HG02973 (cell line): ENCODE measurements around the gene PTGER1.
"Not testable (repeated sequence)": the region's sequence is repeated elsewhere in the genome, so short reads cannot be mapped to it uniquely, and the experiment has no call there.

Experiments used
- ATAC-seq: cut with Tn5 transposase; IDR thresholded peaks from one replicate; pipeline ENCODE4 v1.9.1; 2021; ENCODE audit warnings: moderate library complexity; ENCODE audit not compliant: unreplicated experiment

Gene PTGER1

DNA sequence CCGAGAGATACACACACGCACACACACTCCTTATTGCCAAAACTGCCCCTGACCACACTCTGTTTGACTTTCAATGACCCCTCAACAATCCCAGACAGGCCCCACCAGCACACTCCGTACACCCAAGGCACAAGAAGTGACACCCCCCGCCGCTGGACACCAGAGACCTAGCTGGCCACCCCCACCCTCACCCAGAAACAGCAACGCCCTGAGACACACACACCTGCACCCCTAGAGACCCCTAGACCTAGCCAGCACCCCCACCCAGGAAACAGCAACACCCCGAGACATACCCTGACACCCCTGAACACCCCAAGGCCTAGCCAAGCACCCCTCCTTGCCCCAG lies 1.1 kb upstream of the PTGER1 start:
- ATAC-seq = no peak

DNA sequence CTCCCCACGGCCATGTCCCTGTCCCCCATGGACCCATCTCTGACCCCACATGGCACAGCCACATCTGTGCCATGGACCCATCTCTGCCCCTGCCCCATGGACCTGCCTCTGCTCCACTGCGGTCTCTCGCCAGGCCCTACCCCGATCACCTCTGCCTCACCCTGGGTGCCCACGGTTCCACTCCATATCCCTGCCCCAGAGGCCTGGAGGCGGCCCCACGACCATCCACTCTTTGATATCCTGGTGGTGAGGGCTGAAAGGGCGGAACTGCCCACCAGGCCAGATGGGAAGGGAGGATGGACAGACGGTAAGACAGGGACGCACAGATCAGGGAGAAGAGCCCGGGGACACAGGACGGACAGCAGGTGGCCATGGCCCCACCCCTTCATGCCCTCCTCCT lies 327 bp downstream of the PTGER1 start:
- no peak for ATAC-seq

DNA sequence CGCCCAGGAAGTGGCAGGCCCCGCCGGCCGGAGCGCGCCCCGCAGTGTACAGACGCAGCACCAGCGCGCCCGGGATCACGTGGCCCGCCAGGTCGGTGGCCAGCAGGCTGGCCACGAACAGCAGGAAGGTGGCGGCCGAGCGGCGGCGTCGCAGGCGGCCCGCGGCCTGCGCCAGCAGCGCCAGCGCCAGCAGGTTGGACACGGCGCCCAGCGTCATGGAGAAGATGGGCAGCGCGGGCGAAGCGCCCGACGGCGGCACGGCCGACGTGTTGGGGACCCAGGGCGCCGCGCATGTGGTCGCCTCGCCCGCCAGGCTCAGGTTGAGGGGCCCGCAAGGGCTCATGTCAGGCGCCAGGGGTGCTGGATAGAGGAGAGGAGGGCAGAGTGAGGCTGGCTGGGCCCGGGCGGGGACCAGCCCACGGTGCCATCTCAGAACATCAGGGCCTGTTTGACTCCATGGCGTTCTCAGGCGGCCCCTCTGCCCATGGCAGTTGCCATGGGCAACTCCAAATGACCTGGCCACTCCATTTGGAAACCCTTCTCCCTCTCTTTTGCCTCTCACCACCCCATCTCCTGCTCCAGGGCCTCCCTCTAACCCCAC lies 1.1 kb downstream of the PTGER1 start:
- ATAC-seq = no peak

DNA sequence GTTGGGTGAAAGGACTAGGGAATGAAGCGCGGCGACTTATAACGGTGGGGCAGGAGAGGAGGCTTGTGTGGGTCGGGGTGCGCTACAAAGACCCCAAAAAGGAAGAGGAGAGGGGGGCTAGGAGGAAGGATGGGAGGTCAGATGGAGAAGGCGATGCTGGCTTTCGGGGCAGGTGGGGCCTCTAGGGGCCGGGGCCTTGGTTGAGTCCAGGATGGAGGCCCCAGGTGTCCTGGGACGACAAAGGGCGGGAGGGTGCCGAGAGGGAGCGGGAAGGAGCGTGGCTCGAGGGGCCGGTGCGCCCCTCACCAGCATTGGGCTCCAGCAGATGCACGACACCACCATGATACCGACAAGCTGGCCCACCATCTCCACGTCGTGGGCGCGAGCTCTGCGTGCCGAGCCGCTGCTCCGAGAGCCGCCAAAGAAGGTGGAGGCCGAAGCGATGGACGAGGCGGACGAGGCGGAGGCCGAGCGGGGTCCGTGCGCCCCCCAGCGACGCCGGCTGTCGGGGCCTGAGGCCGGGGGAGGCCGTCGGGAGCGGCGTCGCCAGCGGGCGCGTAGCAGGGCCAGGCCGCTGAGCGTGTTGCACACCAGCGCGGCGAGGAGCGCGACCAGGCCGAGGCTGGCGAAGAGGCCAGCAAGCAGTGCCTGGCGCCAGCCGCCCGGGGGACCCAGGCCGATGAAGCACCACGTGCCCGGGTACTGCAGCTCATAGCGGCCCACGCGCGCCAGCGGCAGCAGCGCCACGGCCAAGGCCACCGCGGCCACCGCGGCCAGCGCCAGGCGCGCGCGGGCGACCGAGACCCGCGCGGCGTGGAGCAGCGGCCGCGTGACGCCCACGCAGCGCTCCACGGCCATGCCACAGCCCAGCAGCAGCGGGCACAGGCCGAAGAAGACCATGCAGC lies 1.8 kb downstream of the PTGER1 start:
- ATAC-seq = no peak

DNA sequence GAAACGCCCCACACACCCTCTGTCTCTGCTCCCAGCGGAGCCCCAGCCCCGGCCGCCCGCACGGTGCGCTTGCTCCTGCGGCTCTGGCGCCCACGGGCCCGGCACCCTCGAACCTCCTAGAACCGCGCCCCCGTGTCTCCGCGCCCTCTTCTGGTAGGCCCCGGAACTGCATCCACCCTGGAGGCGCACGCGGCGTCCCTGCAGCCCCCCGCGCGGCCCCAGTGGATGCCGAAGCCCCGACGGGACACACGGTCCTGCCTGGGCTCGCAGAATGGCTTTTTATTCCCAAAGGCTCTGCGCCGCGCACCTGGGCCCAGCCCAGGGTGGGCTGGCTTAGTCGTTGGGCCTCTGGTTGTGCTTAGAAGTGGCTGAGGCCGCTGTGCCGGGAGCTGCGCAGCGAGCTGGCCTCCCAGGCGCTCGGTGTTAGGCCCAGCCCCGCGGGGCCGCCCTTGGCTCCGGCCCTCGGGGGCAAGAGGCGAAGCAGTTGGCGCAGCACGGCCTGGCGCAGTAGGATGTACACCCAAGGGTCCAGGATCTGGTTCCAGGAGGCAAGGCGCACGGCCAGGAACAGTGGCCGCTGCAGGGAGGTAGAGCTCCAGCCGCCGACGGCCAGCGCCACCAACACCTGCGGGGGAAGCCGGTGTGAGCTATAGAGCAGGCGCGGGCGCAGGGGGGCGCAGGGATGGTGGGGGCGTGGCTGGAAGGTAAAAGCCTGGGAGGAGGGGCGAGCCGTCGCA lies 2.8 kb downstream of the PTGER1 start:
- ATAC-seq = no peak

DNA sequence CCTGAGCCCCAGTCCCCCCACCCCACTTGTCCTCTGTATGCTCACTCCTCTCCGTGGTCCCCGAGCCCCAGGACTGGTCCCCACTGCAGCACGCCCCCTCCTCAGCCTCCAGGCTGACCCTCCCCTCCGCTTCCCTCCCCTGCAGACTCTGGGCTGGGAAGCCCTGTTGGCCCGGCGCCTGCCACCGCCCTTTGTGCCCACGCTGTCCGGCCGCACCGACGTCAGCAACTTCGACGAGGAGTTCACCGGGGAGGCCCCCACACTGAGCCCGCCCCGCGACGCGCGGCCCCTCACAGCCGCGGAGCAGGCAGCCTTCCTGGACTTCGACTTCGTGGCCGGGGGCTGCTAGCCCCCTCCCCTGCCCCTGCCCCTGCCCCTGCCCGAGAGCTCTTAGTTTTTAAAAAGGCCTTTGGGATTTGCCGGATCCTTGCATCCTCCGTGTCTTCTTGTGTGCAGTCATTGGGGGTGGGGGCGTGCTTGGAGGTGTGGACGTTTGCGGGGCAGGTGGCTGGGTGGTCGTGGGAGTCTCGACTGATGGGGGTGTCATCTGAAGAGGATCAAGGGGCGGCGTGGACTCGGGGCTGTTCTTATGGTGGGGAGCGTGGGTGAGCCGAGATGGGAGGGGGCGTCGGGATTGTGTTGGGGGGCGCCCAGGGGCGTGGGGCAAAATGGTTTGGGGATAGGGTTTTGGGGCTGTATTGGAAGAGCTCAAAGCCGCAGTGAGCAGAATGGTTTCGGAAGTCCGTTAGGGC lies 3.5 kb downstream of the PTGER1 start:
- no peak for ATAC-seq

DNA sequence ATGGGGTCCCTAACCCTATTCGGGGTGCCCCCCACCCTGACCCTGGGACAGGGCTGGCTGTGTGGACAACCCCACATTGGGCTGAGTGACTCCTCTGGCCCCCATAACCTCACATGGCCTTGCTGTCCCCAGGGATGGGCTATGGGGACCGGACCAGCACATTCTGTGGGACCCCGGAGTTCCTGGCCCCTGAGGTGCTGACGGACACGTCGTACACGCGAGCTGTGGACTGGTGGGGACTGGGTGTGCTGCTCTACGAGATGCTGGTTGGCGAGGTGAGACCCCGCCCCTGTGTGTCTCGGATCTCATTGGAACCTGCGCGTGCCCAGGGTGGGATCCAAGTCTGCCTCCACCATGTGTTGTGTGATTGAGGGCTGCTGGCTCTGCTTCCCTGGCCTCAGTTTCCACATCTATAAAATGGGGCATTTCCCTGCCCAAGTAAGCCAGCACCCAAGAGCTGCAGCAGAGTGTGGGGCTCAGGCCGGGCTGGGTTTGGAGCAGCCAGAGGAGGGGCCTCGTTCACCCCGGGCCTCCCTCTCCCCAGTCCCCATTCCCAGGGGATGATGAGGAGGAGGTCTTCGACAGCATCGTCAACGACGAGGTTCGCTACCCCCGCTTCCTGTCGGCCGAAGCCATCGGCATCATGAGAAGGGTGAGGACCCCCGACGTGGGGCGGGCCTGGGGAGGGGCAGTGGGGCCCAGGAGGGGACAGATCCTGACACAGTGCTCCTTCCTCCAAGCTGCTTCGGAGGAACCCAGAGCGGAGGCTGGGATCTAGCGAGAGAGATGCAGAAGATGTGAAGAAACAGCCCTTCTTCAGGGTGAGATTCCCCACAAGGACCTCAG lies 4.9 kb downstream of the PTGER1 start:
- no peak for ATAC-seq

DNA sequence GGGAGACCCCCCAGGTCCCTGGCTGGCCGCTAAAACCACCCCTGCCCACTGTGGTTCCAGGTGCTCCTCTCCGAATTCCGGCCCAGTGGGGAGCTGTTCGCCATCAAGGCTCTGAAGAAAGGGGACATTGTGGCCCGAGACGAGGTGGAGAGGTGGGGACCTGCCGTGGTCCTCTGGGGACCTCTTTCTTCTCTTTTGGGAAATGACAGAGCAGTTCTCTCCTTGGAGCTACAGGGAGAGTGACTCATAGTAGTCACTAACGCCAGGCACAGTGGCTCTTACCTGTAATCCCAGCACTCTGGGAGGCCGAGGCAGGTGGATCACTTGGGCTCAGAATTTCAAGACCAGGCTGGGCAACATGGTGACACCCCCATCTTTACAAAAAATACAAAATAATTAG lies 7.3 kb downstream of the PTGER1 start:
- no peak for ATAC-seq

DNA sequence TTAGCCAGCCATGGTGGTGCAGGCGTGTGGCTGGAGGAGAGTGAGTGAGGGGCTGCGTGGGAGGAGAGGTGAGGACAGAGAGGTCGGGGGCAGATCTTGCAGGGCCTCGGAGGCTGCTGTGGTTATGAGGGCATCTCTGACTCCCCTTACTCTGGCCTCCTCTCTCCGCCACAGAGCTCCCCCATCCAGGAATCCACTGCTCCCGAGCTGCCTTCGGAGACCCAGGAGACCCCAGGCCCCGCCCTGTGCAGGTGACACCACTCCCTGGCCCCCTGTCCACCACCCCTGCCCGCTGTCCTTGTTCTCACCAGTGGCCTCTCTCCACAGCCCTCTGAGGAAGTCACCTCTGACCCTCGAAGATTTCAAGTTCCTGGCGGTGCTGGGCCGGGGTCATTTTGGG lies 7.8 kb downstream of the PTGER1 start:
- no peak for ATAC-seq

DNA sequence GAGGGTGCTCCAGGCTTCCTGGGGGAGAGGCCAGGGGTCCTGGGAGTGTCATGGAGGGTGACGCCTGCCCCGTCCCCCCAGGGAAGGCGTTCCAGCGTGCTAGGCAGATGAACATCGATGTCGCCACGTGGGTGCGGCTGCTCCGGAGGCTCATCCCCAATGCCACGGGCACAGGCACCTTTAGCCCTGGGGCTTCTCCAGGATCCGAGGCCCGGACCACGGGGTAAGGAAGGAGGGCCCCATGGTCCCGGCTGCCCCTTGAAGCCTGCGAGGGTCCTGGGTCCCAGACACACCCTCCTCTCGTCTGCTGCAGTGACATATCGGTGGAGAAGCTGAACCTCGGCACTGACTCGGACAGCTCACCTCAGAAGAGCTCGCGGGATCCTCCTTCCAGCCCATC lies 11.4 kb downstream of the PTGER1 start:
- ATAC-seq = no peak

DNA sequence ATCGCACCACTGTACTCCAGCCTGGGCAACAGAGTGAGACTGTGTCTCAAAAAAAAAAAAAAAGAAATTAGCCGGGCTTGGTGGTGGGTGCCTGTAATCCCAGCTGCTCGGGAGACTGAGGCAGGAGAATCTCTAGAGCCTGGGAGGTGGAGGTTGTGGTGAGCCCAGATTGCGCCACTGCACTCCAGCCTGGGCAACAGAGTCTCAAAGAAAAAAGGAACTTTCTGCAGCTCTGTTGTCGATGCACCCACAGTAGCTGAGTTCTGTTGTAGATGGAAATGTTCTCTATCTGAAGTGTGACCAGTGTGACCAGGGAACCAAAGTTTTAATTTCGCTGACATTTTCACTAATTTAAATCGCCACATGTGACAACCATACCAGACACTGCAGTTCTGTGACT lies 12.8 kb downstream of the PTGER1 start:
- ATAC-seq = not testable (repeated sequence)

DNA sequence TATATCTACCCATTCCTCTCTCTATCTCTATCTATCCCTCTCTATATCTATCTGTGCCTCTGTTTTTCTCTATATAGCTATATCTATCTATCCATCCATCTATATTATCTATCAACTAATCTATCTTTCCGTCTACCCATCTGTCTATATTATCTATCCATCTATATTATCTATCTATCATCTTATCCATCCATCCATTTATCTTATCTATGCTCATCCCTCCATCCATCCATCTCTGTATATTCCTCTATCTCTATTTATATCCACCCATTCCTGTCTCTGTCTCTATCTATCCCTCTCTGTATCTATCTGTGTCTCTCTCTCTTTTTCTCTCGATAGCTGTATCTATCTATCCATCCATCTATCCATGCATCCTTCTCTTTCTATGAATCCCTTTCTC lies 14.2 kb downstream of the PTGER1 start:
- no peak for ATAC-seq

DNA sequence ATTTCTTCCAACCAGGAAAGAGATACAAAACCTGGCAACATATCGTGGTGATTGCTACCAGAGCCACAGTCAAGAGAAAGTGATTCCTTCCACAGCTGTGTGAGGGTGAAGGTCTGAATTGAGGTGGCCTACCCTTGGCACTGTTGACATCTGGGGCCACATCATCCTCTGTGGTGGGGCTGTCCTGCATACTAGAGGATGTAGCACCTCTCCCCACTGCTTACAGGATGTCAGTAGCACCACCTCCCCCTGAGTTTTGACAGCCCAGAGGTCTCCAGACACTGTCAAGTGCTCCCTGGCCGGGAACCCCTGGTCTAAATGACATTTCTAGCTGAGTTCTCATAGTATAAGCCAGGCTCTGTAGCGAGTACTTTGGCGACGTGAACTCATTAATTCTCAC lies 15.5 kb downstream of the PTGER1 start:
- ATAC-seq = no peak

DNA sequence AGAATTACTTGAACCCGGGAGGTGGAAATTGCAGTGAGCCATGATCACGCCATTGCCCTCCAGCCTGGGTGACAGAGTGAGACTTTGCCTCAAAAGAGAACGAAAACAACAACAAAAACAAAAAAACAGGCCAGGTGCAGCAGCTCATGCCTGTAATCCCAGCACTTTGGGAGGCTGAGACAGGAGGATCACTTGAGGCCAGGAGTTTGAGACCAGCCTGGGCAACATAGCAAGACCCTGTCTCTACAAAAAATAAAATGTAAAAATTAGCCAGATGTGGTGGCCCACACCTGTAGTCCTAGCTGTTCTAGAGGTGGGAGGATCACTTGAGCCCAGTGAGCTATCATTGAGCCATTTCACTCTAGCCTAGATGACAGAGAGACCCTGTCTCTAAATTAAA lies 22.9 kb downstream of the PTGER1 start:
- ATAC-seq = not testable (repeated sequence)

DNA sequence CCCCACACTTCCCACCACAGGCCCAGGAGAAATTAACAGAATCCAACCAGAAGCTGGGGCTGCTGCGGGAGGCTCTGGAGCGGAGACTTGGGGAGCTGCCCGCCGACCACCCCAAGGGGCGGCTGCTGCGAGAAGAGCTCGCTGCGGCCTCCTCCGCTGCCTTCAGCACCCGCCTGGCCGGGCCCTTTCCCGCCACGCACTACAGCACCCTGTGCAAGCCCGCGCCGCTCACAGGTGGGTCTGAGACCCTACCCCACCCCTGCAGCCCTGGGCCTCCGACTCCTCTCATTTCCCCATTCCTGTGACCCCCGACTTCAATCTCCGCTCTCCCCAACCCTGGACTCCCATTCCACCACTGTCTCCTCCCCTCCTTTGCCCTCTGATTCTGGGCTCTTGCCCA lies 24.3 kb downstream of the PTGER1 start:
- ATAC-seq = no peak

DNA sequence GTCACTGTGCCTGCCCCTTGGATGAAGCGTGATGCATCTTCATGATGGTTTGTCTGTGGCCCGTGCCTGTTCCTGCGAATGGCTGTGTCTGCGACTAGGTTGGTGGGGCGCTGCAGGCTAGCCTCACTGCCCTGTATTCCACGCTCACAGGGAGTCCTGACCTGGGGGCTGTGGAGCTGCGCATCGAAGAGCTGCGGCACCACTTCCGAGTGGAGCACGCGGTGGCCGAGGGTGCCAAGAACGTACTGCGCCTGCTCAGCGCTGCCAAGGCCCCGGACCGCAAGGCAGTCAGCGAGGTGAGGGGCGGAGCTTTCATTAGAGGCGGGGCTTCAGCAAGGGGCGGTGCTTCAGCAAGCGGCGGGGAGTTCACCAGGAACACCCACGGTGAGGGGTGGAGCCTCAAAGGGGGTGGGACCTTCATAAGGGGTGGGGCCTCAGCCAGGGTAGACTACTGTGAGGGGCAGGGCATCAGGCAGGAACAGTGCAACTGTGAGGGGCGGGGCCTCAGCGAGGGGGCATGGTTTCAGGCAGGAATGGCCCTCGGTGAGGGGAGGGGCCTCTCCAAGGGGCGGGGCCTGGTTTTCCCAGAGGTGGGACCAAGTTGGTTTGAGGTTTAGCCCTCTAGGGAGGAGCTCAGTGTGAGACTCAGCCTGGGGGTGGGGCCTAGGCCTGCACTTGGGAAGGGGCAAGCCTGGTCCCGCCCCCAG lies 24.8 kb downstream of the PTGER1 start:
- no peak for ATAC-seq

DNA sequence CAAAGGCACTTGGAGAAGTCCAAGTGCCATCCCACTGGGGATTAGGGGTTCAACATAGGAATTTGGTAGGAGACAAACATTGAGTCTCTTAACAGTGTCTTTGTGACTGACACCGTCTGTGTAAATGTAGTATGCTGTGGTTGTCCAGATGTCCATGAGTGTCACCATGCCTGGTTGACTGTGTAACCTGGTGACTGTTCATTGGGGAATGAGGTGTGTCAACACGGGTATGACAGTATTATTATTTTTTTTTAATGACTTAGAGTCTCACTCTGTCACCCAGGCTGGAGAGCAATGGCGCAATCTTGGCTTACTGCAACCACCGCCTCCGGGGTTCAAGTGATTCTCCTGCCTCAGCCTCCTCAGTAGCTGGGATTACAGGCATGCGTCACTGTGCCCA lies 25.8 kb downstream of the PTGER1 start:
- ATAC-seq = no peak

DNA sequence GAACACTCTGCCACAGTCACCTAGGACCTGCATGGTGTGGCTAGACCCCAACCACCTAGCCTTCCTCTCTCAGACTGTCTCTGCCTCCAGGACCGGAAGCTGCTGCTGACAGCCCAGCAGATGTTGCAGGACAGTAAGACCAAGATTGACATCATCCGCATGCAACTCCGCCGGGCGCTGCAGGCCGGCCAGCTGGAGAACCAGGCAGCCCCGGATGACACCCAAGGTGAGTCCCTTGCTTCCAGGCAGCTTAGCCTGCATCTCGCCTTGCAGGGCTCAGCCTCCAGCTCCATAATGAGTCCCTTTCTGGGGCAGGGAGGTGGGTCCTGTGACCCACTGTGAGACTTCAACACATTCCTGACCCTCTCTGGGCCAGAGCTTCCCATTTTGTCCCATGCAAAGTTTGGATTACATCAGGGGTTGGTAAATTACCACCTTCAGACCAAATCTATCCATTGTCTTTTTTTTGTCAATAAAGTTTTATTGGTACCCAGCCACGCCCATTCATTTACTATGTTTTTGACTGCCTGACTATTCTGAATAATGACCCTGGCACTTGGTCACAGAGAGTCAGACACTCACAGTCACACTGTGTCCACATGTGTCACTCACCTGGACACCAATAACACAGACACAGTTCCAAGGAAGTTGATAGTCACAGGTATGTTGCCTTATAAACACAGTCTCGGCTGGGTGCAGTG lies 28.7 kb downstream of the PTGER1 start:
- no peak for ATAC-seq

DNA sequence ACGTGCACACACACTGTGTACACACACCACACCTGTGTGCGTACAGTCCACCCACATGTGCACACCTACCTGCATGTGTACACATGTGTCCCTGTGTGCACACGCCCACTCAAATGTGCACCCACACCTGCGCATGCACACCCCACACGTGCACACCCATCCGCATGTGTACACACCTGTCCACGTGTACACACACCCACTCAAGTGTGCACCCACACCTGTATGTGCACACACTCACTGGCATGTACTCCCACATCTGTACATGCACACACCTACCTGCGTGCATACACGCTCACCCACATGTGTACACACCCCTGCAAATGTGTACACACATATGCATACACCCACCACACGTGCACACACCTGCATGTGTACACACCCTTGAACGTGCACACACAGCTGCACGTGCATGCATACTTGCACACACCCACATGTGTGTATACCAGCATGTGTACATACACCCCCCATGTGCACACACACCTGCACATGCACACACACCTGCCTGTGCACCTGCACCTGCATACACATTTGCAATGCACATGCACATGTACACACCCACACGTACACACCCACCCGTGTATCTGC lies 31.4 kb downstream of the PTGER1 start:
- ATAC-seq = no peak
